GM12878 (cell line): ENCODE data around the gene HUNK. TPM values are rescaled to one million over a fixed set of nuclear protein-coding genes. Genes with fewer than 3 reads are reported as not detected.

Experiments
- polyA plus RNA-seq, 11 experiments: library from polyadenylated mRNA; depleted of rRNA in 4 of 11; unstranded in 6 of 11; stranded (reverse) in 5 of 11; fragments of >200 nt; fragmentation: Nextera tagmentation in 4 of 11; fragmentation: Illumina TruSeq in 1 of 11; extraction: Ambion mirVana in 4 of 11; extraction: Trizol in 1 of 11; gene quantifications; 1 replicate in 1 of 11; 2 replicates in 10 of 11; pipeline versions ENCODE4 v1.2.1 to v1.2.3, GENCODE V29; 2011 to 2016; ENCODE audit warnings: inconsistent platforms in 2 of 11, missing spikeins in 2 of 11, low read depth in 1 of 11
- total RNA-seq, 4 experiments: library from RNA; depleted of rRNA in 3 of 4; stranded (reverse); fragments of >200 nt in 3 of 4; fragmentation: Illumina TruSeq in 1 of 4; extraction: Trizol in 1 of 4; gene quantifications; 2 replicates each; pipeline versions ENCODE4 v1.2.1 to v1.2.3, GENCODE V29; 2013 to 2021

The HUNK gene
- total and polyA plus RNA-seq, 10 of the 15 experiments (the other 5 are each of a cell fraction or from before 2014, with no cell fraction given), result under 0.01 to 0.14 (median 0.03) TPM; not detected in 7

Other genes with a start within 250 kb of the HUNK start
- 171 and 193 TPM in 2 replicates for gene SOD1, start 213.3 kb upstream of the HUNK start, total RNA-seq (2014; rRNA removed)
- 265 and 275 TPM in 2 replicates for gene SOD1, start 213.3 kb upstream of the HUNK start, total RNA-seq (2014; rRNA removed; fragmentation: Illumina TruSeq; extraction: Trizol)
- gene SOD1, start 213.3 kb upstream of the HUNK start, total RNA-seq (2021), result 213 and 226 TPM in 2 replicates
- 352 and 405 TPM in 2 replicates for gene SOD1, start 213.3 kb upstream of the HUNK start, polyA plus RNA-seq (2011; rRNA removed)
- 242 and 261 TPM in 2 replicates for gene SOD1, start 213.3 kb upstream of the HUNK start, polyA plus RNA-seq (2014; fragmentation: Illumina TruSeq; extraction: Trizol)
- 100 to 1,000 TPM; 655 to 710 TPM for gene SOD1, start 213.3 kb upstream of the HUNK start, polyA plus RNA-seq (2014; fragmentation: Nextera tagmentation; extraction: Ambion mirVana)
- 205 and 220 TPM in 2 replicates for gene SOD1, start 213.3 kb upstream of the HUNK start, polyA plus RNA-seq (2014; rRNA removed)
- 100 to 1,000 TPM; 473 to 502 TPM for gene SOD1, start 213.3 kb upstream of the HUNK start, polyA plus RNA-seq (2016; fragmentation: Nextera tagmentation; extraction: Ambion mirVana)
- gene SCAF4, start 140.9 kb upstream of the HUNK start, total RNA-seq (2014; rRNA removed), result 7.8 and 12.0 TPM in 2 replicates
- gene SCAF4, start 140.9 kb upstream of the HUNK start, total RNA-seq (2014; rRNA removed; fragmentation: Illumina TruSeq; extraction: Trizol), result 11.2 and 12.0 TPM in 2 replicates
- 44.8 and 49.3 TPM in 2 replicates for gene SCAF4, start 140.9 kb upstream of the HUNK start, total RNA-seq (2021)
- gene SCAF4, start 140.9 kb upstream of the HUNK start, polyA plus RNA-seq (2011; rRNA removed), result 14.5 TPM in 2 replicates
- gene SCAF4, start 140.9 kb upstream of the HUNK start, polyA plus RNA-seq (2014; fragmentation: Illumina TruSeq; extraction: Trizol), result 34.7 and 39.1 TPM in 2 replicates
- 1 to 10 TPM; 4.3 to 4.6 TPM for gene SCAF4, start 140.9 kb upstream of the HUNK start, polyA plus RNA-seq (2014; fragmentation: Nextera tagmentation; extraction: Ambion mirVana)
- gene SCAF4, start 140.9 kb upstream of the HUNK start, polyA plus RNA-seq (2014; rRNA removed), result 17.4 and 22.8 TPM in 2 replicates
- gene SCAF4, start 140.9 kb upstream of the HUNK start, polyA plus RNA-seq (2016; fragmentation: Nextera tagmentation; extraction: Ambion mirVana), result 10 to 100 TPM; 39.7 to 42.3 TPM